ENCODE measurements around the gene ULK1.

DNA sequence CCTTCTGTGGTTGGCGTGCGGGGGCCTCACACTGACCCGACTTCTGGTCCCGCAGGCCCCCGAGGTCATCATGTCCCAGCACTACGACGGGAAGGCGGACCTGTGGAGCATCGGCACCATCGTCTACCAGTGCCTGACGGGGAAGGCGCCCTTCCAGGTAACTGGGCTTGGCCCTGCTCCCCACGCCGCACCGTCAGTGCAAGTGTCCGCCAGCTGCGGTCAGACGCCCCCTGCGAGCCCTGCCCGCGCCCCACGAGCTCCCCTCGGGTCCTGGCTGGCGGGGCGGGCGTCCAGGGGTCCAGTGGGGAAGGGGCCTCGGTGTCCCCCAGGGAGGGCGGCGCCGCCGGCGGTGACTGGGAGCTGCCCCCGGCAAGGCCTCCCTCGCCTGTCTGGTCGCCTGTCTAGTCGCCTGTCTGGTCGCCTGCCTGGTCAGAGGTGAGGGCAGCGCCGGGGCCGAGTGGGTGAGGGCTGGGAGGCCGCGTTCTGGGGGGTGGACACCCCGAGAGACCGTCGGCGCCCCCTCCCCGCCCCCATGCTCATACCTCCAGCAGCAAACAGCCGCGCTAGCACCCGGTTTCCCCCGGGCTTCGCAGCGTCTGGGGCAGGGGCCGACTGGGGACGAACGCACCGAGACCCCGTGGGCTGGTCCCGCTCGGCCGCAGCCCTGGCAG, 14.8 kb downstream of the ULK1 start:
- TF ChIP-seq, protein P1, sequence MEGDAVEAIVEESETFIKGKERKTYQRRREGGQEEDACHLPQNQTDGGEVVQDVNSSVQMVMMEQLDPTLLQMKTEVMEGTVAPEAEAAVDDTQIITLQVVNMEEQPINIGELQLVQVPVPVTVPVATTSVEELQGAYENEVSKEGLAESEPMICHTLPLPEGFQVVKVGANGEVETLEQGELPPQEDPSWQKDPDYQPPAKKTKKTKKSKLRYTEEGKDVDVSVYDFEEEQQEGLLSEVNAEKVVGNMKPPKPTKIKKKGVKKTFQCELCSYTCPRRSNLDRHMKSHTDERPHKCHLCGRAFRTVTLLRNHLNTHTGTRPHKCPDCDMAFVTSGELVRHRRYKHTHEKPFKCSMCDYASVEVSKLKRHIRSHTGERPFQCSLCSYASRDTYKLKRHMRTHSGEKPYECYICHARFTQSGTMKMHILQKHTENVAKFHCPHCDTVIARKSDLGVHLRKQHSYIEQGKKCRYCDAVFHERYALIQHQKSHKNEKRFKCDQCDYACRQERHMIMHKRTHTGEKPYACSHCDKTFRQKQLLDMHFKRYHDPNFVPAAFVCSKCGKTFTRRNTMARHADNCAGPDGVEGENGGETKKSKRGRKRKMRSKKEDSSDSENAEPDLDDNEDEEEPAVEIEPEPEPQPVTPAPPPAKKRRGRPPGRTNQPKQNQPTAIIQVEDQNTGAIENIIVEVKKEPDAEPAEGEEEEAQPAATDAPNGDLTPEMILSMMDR (IDR thresholded peaks at IDR 0.05), result no peak
- no peak for TF ChIP-seq POLR2A (IDR thresholded peaks at IDR 0.05)
